Activated CD4-positive, alpha-beta T cell treated with anti-CD3 and anti-CD28 coated beads, Interleukin-2, amount 50 U/mL, for 16 hours (primary cell): Measurements from ENCODE around the gene HBEGF.

Experiments used
- DNase-seq: peaks from one replicate; pipeline ENCODE4 v3.0.0-alpha.2; 2020

The HBEGF gene

GRCh38 chr5:140331638-140332037, 14.8 kb downstream of the HBEGF start:
- DNase-seq = no peak

- DNase-seq = no peak
Observed at GRCh38 chr5:140329739-140330481, 16.5 kb downstream of the HBEGF start.

GRCh38 chr5:140328036-140328764, 18.2 kb downstream of the HBEGF start:
- no peak for DNase-seq

GRCh38 chr5:140327589-140327988, 18.8 kb downstream of the HBEGF start:
- DNase-seq = no peak

- DNase-seq = no peak
Observed at GRCh38 chr5:140325486-140325885, 20.9 kb downstream of the HBEGF start.

GRCh38 chr5:140324617-140325241, 21.7 kb downstream of the HBEGF start:
- DNase-seq = no peak

- DNase-seq = no peak
Observed at GRCh38 chr5:140324041-140324600, 22.3 kb downstream of the HBEGF start.

GRCh38 chr5:140322751-140323731, 23.4 kb downstream of the HBEGF start:
- DNase-seq = no peak

- no peak for DNase-seq
Observed at GRCh38 chr5:140321796-140322195, 24.6 kb downstream of the HBEGF start.

GRCh38 chr5:140319833-140320232, 26.6 kb downstream of the HBEGF start:
- DNase-seq = no peak

- no peak for DNase-seq
Observed at GRCh38 chr5:140318792-140319191, 27.6 kb downstream of the HBEGF start.

- DNase-seq = no peak
Observed at GRCh38 chr5:140317859-140318258, 28.5 kb downstream of the HBEGF start.

GRCh38 chr5:140312791-140313189, 33.6 kb downstream of the HBEGF start:
- DNase-seq = no peak

GRCh38 chr5:140312067-140312790, 34.2 kb downstream of the HBEGF start:
- DNase-seq = no peak

GRCh38 chr5:140311011-140311467, 35.4 kb downstream of the HBEGF start:
- no peak for DNase-seq

GRCh38 chr5:140310434-140310833, 36.0 kb downstream of the HBEGF start:
- DNase-seq = no peak

GRCh38 chr5:140309706-140310249, 36.6 kb downstream of the HBEGF start:
- DNase-seq = no peak

GRCh38 chr5:140305471-140305870, 40.9 kb downstream of the HBEGF start:
- DNase-seq = no peak

GRCh38 chr5:140303966-140304365, 42.4 kb downstream of the HBEGF start:
- no peak for DNase-seq

- peak; percentile 95 for DNase-seq
Observed at GRCh38 chr5:140302786-140303639, 43.4 kb downstream of the HBEGF start, which contains the start of gene PFDN1. Gene PFDN1 (minus strand): TSS chr5:140303101. CDS start chr5:140303073, 28 bp downstream.
